IMR-90 (cell line): ENCODE measurements around the gene NADK2. TPM values are rescaled to one million over a fixed set of nuclear protein-coding genes. Genes with fewer than 3 reads are reported as not detected.

Source experiments
- ATAC-seq: fragments of 200-7000 bp; cut with Tn5 transposase; 2 replicates; pipeline ENCODE4 v1.9.1; 2020; ENCODE audit warnings: low read depth, mild to moderate bottlenecking, moderate library complexity
- BruUV-seq: library from RNA; stranded (reverse); fragments of 400-500 nt; replicated peaks from 2 replicates; lab custom pipeline; 2021; lab: Mats Ljungman, UMichigan
- CTCF ChIA-PET: fragments of 300-600 bp; formaldehyde crosslinking; extraction: SDS; loops from one replicate; lab custom pipeline; 2021; ENCODE audit warnings: antibody characterized with exemption; lab: Yijun Ruan, JAX
- POLR2A ChIA-PET: fragments of 300-600 bp; sonication (Branson Sonifier 250); formaldehyde crosslinking; loops from one replicate; lab custom pipeline; 2022; ENCODE audit warnings: antibody characterized with exemption; ENCODE audit not compliant: unreplicated experiment; lab: Charles Lee
- DNase-seq: peaks from one replicate; pipeline ENCODE4 v3.0.0; 2013
- H2AFZ ChIP-seq: replicated peaks from 2 replicates; pipeline ENCODE3; 2013; ENCODE audit warnings: low read length, mild to moderate bottlenecking; ENCODE audit not compliant: poor library complexity
- H2AK5ac ChIP-seq: 2 replicates; pipeline ENCODE4 v1.6.1; 2013; ENCODE audit warnings: low read depth, low read length, inconsistent platforms
- H2AK9ac ChIP-seq: replicated peaks from 2 replicates; pipeline ENCODE3; 2013; ENCODE audit warnings: mild to moderate bottlenecking, low read depth, low read length, moderate library complexity; ENCODE audit not compliant: poor library complexity
- H2BK120ac ChIP-seq: 2 replicates; pipeline ENCODE4 v1.6.1; 2013; ENCODE audit warnings: low read depth, low read length, inconsistent platforms
- H2BK15ac ChIP-seq: 3 replicates; pipeline ENCODE4 v1.6.1; 2013; ENCODE audit warnings: low read depth, low read length, inconsistent platforms
- H2BK20ac ChIP-seq: 2 replicates; pipeline ENCODE4 v1.6.1; 2013; ENCODE audit warnings: low read depth, mild to moderate bottlenecking, inconsistent platforms, low read length, moderate library complexity
- H2BK5ac ChIP-seq: 2 replicates; pipeline ENCODE4 v1.6.1; 2013; ENCODE audit warnings: mild to moderate bottlenecking, low read depth, low read length, inconsistent platforms; ENCODE audit not compliant: poor library complexity, severe bottlenecking
- H3K14ac ChIP-seq: replicated peaks from 2 replicates; pipeline ENCODE4 v1.6.1; 2013; ENCODE audit warnings: low read depth, low read length, inconsistent platforms
- H3K18ac ChIP-seq: 2 replicates; pipeline ENCODE4 v1.6.1; 2013; ENCODE audit warnings: low read depth, low read length, control low read depth
- H3K23ac ChIP-seq: 2 replicates; pipeline ENCODE4 v1.6.1; 2013; ENCODE audit warnings: low read depth, low read length, inconsistent platforms
- H3K27ac ChIP-seq: 2 replicates; pipeline ENCODE4 v1.5.1; 2013; ENCODE audit warnings: mild to moderate bottlenecking, control low read depth, low read length; ENCODE audit not compliant: insufficient read depth
- H3K27me3 ChIP-seq: 2 replicates; pipeline ENCODE4 v1.6.1; 2013; ENCODE audit warnings: low read length; ENCODE audit not compliant: control insufficient read depth, insufficient read depth
- H3K36me3 ChIP-seq: 2 replicates; pipeline ENCODE4 v1.6.1; 2013; ENCODE audit warnings: low read length, mixed read lengths; ENCODE audit not compliant: control insufficient read depth, insufficient read depth
- H3K4ac ChIP-seq: 2 replicates; pipeline ENCODE4 v1.6.1; 2013; ENCODE audit warnings: low read depth, low read length, inconsistent platforms
- H3K4me1 ChIP-seq: 2 replicates; pipeline ENCODE4 v1.6.1; 2013; ENCODE audit warnings: low read length, mixed read lengths; ENCODE audit not compliant: control insufficient read depth, insufficient read depth
- H3K4me2 ChIP-seq: 2 replicates; pipeline ENCODE4 v1.6.1; 2013; ENCODE audit warnings: low read depth, mild to moderate bottlenecking, control low read depth, low read length, moderate library complexity
- H3K4me3 ChIP-seq: 2 replicates; pipeline ENCODE4 v1.5.1; 2013; ENCODE audit warnings: low read depth, mild to moderate bottlenecking, control low read depth, low read length, moderate library complexity; ENCODE audit not compliant: insufficient read depth
- H3K56ac ChIP-seq: 2 replicates; pipeline ENCODE4 v1.6.1; 2013; ENCODE audit warnings: low read length, inconsistent platforms; ENCODE audit not compliant: insufficient read depth; ENCODE audit errors: extremely low read depth
- H3K79me1 ChIP-seq, 2 experiments: 2 replicates each; pipeline ENCODE4 v1.6.1; 2013; ENCODE audit warnings: low read length in 2 of 2, inconsistent platforms in 1 of 2, low read depth in 1 of 2
- H3K9ac ChIP-seq: 2 replicates; pipeline ENCODE4 v1.6.1; 2013; ENCODE audit warnings: low read depth, low read length, control low read depth
- H3K9me1 ChIP-seq: 2 replicates; pipeline ENCODE4 v1.6.1; 2013; ENCODE audit warnings: low read length, inconsistent platforms; ENCODE audit not compliant: insufficient read depth
- H3K9me3 ChIP-seq: 2 replicates; pipeline ENCODE4 v1.6.1; 2013; ENCODE audit warnings: low read length; ENCODE audit not compliant: control insufficient read depth, insufficient read depth
- H4K20me1 ChIP-seq: 2 replicates; pipeline ENCODE4 v1.6.1; 2013; ENCODE audit warnings: low read length, inconsistent platforms; ENCODE audit not compliant: insufficient read depth
- H4K5ac ChIP-seq: 2 replicates; pipeline ENCODE4 v1.6.1; 2013; ENCODE audit warnings: mild to moderate bottlenecking, low read depth, low read length, control low read depth
- H4K8ac ChIP-seq, 2 experiments: 2 replicates each; pipeline ENCODE4 v1.6.1; 2013; ENCODE audit warnings: low read depth in 2 of 2, low read length in 2 of 2, control low read depth in 1 of 2, inconsistent platforms in 1 of 2
- H4K91ac ChIP-seq: 2 replicates; pipeline ENCODE4 v1.6.1; 2013; ENCODE audit warnings: low read depth, low read length, inconsistent platforms; ENCODE audit not compliant: insufficient read depth
- BHLHE40 ChIP-seq: fragments of 150-350 bp; IDR thresholded peaks from 2 replicates; pipeline ENCODE4 v1.6.1; 2016; ENCODE audit warnings: mild to moderate bottlenecking, low read depth, low read length
- CEBPB ChIP-seq: IDR thresholded peaks from 2 replicates; pipeline ENCODE4 v1.6.1; 2012; ENCODE audit warnings: low read depth, low read length, improper control_type of control experiment
- CHD1 ChIP-seq: IDR thresholded peaks from 2 replicates; pipeline ENCODE4 v1.6.1; 2012; ENCODE audit warnings: low read depth, low read length, improper control_type of control experiment
- CTCF ChIP-seq: conservative IDR thresholded peaks from 2 replicates; pipeline ENCODE4 v1.5.1; 2012; ENCODE audit warnings: mild to moderate bottlenecking, low read depth, low read length, improper control_type of control experiment
- FOS ChIP-seq: fragments of 150-350 bp; IDR thresholded peaks from 2 replicates; pipeline ENCODE4 v1.6.1; 2016; ENCODE audit warnings: low read depth, low read length
- MAFK ChIP-seq: IDR thresholded peaks from 2 replicates; pipeline ENCODE4 v1.6.1; 2012; ENCODE audit warnings: low read depth, low read length, improper control_type of control experiment
- MAZ ChIP-seq: IDR thresholded peaks from 2 replicates; pipeline ENCODE4 v1.6.1; 2012; ENCODE audit warnings: low read depth, mild to moderate bottlenecking, low read length, improper control_type of control experiment, moderate library complexity, borderline replicate concordance
- MXI1 ChIP-seq: IDR thresholded peaks from 2 replicates; pipeline ENCODE4 v1.6.1; 2012; ENCODE audit warnings: low read depth, mild to moderate bottlenecking, low read length, moderate library complexity, borderline replicate concordance
- POLR2A ChIP-seq: IDR thresholded peaks from 2 replicates; pipeline ENCODE4 v1.6.1; 2012; ENCODE audit warnings: mild to moderate bottlenecking, low read depth, low read length
- RAD21 ChIP-seq: IDR thresholded peaks from 2 replicates; pipeline ENCODE4 v1.6.1; 2012; ENCODE audit warnings: low read length, improper control_type of control experiment
- RCOR1 ChIP-seq: IDR thresholded peaks from 2 replicates; pipeline ENCODE4 v1.6.1; 2012; ENCODE audit warnings: mild to moderate bottlenecking, low read length, improper control_type of control experiment; ENCODE audit not compliant: insufficient replicate concordance
- RFX5 ChIP-seq: IDR thresholded peaks from 2 replicates; pipeline ENCODE4 v1.8.0; 2012; ENCODE audit warnings: low read depth, mild to moderate bottlenecking, low read length, moderate library complexity
- SMC3 ChIP-seq: fragments of 150-350 bp; IDR thresholded peaks from 2 replicates; pipeline ENCODE4 v1.6.1; 2016; ENCODE audit warnings: low read depth, mild to moderate bottlenecking, antibody characterized with exemption, low read length, moderate library complexity
- USF2 ChIP-seq: fragments of 150-350 bp; IDR thresholded peaks from 2 replicates; pipeline ENCODE4 v1.6.1; 2017; ENCODE audit warnings: mild to moderate bottlenecking, antibody characterized with exemption, low read length, low read depth
- WGBS, 2 experiments: methylation state at CpG; one replicate each; pipeline versions ENCODE4 v1.1.5 to v1.1.7; 2013; ENCODE audit warnings: missing lambda C conversion rate in 2 of 2; ENCODE audit not compliant: insufficient read length in 1 of 2; ENCODE audit errors: extremely low coverage in 2 of 2; 5-methylcytosine and 5-hydroxymethylcytosine counted together
- dilution Hi-C: fragments of 300-500 bp; cut with HindIII; formaldehyde crosslinking; loops from one replicate; pipeline ENCODE4 v1.14.3; 2018; ENCODE audit warnings: low sequenced_read_pairs; ENCODE audit not compliant: unreplicated experiment
- in situ Hi-C: fragments of 300-500 bp; cut with MboI; formaldehyde crosslinking; loops from 3 replicates; pipeline ENCODE4 v1.14.3; 2019; ENCODE audit warnings: low sequenced_read_pairs, inconsistent platforms, mixed read lengths
- intact Hi-C: fragments of 100-400 bp; cut with micrococcal nuclease; formaldehyde crosslinking; loops from 2 replicates; pipeline ENCODE4 v1.10.0; 2022
- polyA plus RNA-seq, 3 experiments: library from polyadenylated mRNA; depleted of rRNA; stranded (reverse); fragments of >200 nt; gene quantifications; 2 replicates each; pipeline ENCODE4 v1.2.3, GENCODE V29; 2012; ENCODE audit warnings: low replicate concordance in 1 of 3
- total RNA-seq: library from RNA; depleted of rRNA; stranded (reverse); fragments of >200 nt; gene quantifications from 2 replicates; pipeline ENCODE4 v1.2.3, GENCODE V29; 2012
- TF ChIP-seq, protein P1 (sequence below): fragments of 150-350 bp; IDR thresholded peaks from 2 replicates; pipeline ENCODE4 v1.6.1; 2016; ENCODE audit warnings: low read depth, mild to moderate bottlenecking, low read length, moderate library complexity, borderline replicate concordance

NADK2 gene
- total and polyA plus RNA-seq, 2 of the 4 experiments (the other 2 are of a cell fraction): 7.4 to 17.4 TPM

DNA sequence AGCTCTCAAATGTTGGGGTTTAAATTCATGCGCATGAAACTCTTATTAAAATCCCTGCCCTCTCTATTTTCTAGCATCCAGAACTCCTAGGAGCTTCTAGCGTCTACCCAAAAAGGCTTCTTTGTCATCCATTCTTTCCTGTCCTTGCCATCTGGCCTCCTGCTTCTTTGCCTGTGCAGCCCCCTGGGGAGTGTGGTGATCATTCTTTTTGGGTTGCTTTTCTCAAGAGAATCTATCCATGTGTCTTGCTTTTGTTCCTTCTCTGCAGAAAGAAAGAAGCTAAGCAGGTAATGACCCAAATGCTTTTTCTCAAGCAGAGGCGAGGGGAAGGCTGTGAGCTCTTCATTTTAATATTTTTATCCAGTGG, 63.2 kb downstream of the NADK2 start:
- H3K27ac ChIP-seq: no peak overlapping the region
- no peak overlapping the region for H2AFZ ChIP-seq
- H3K27me3 ChIP-seq: no peaks in the 10 kb centered on the region
- no peak overlapping the region for H2BK5ac ChIP-seq
- ChIA-PET CTCF (interaction anchor here (0.8 to 1.5 kb wide), 10 partner anchors 13 to 518 kb away, joined by 3 to 6 read pairs (median 4); no protein-coding TSS in a partner anchor), POLR2A (no interaction called here)
- H2BK20ac ChIP-seq: no peak overlapping the region
- no peak overlapping the region for H4K91ac ChIP-seq
- peaks cover 18% of the 10 kb centered on the region for H3K36me3 ChIP-seq
- WGBS, 2 experiments: no CpG with 5 or more reads among the region's 3 CpGs
- no peak overlapping the region for H3K4me2 ChIP-seq
- H2BK15ac ChIP-seq: no peak overlapping the region
- dilution Hi-C loops: no loop called here
- no peaks in the 10 kb centered on the region for H4K20me1 ChIP-seq
- intact Hi-C loops: loop anchor here (1.0 to 10.0 kb wide), 4 partner anchors 62 to 516 kb away; no protein-coding TSS in a partner anchor
- H3K18ac ChIP-seq: no peak overlapping the region
- no peak overlapping the region for H3K9ac ChIP-seq
- no peak for ATAC-seq
- TF ChIP-seq POLR2A: no peak
- no peak for TF ChIP-seq BHLHE40
- TF ChIP-seq RCOR1: no peak
- no peak for TF ChIP-seq CHD1
- TF ChIP-seq RFX5: no peak
- TF ChIP-seq CTCF: no peak
- TF ChIP-seq RAD21: no peak
- TF ChIP-seq USF2: no peak
- TF ChIP-seq MAFK: no peak
- no peak for TF ChIP-seq FOS
- no peak for TF ChIP-seq MAZ
- no peak for TF ChIP-seq MXI1
- no peak for TF ChIP-seq SMC3
- TF ChIP-seq, protein P1, sequence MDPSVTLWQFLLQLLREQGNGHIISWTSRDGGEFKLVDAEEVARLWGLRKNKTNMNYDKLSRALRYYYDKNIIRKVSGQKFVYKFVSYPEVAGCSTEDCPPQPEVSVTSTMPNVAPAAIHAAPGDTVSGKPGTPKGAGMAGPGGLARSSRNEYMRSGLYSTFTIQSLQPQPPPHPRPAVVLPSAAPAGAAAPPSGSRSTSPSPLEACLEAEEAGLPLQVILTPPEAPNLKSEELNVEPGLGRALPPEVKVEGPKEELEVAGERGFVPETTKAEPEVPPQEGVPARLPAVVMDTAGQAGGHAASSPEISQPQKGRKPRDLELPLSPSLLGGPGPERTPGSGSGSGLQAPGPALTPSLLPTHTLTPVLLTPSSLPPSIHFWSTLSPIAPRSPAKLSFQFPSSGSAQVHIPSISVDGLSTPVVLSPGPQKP: no peak
- TF ChIP-seq CEBPB: no peak
- no peak overlapping the region for H4K8ac ChIP-seq
- no peak for DNase-seq
- no peak overlapping the region for H2BK120ac ChIP-seq
- no peak overlapping the region for H2AK9ac ChIP-seq
- H4K5ac ChIP-seq: no peak overlapping the region
- H3K56ac ChIP-seq: no peak overlapping the region
- H3K9me1 ChIP-seq: peaks cover 5% of the 10 kb centered on the region; the same call in 1 of the 2 replicates
- no peaks in the 10 kb centered on the region for H3K9me3 ChIP-seq
- no peak overlapping the region for H3K4ac ChIP-seq
- peaks cover 0 to 7% of the 10 kb centered on the region in 2 experiments; a peak in 1 of 4 replicates for H3K79me1 ChIP-seq
- no peak overlapping the region for H2AK5ac ChIP-seq
- BruUV-seq: no TSS peak
- in situ Hi-C loops: loop anchor here (10.0 kb wide), 1 partner anchor 126 kb away; the partner anchor contains the start of gene RANBP3L
- H3K4me3 ChIP-seq: no peak overlapping the region
- H3K23ac ChIP-seq: no peak overlapping the region
- 0 out of 2 replicates have a peak, but pooled peaks cover 5% of the 10 kb centered on the region for H3K4me1 ChIP-seq
- no peak overlapping the region for H3K14ac ChIP-seq
